GM19351 (cell line): ENCODE results near the gene NUDT14.

Experiments used
- ATAC-seq: cut with Tn5 transposase; IDR thresholded peaks from one replicate; pipeline ENCODE4 v1.9.1; 2021; ENCODE audit warnings: mild to moderate bottlenecking, moderate library complexity; ENCODE audit not compliant: unreplicated experiment

The NUDT14 gene

GRCh38 chr14:105147671-105148603, 33.2 kb downstream of the NUDT14 start:
- no peak for ATAC-seq

GRCh38 chr14:105146976-105147635, 34.0 kb downstream of the NUDT14 start:
- ATAC-seq: no peak

GRCh38 chr14:105146181-105146975, 34.7 kb downstream of the NUDT14 start:
- ATAC-seq: no peak

GRCh38 chr14:105145381-105146180, 35.5 kb downstream of the NUDT14 start:
- no peak for ATAC-seq

GRCh38 chr14:105144666-105145380, 36.3 kb downstream of the NUDT14 start:
- ATAC-seq: no peak

GRCh38 chr14:105144026-105144665, 37.0 kb downstream of the NUDT14 start:
- no peak for ATAC-seq

- no peak for ATAC-seq
Observed at GRCh38 chr14:105143451-105144025, 37.6 kb downstream of the NUDT14 start.

- no peak for ATAC-seq
Observed at GRCh38 chr14:105142651-105143450, 38.3 kb downstream of the NUDT14 start.

GRCh38 chr14:105141486-105142281, 39.4 kb downstream of the NUDT14 start:
- ATAC-seq: no peak

- no peak for ATAC-seq
Observed at GRCh38 chr14:105141026-105141425, 40.1 kb downstream of the NUDT14 start.

- no peak for ATAC-seq
Observed at GRCh38 chr14:105140581-105140980, 40.5 kb downstream of the NUDT14 start.

- ATAC-seq: no peak
Observed at GRCh38 chr14:105139831-105140239, 41.3 kb downstream of the NUDT14 start.

GRCh38 chr14:105139212-105139825, 41.8 kb downstream of the NUDT14 start:
- no peak for ATAC-seq

- ATAC-seq: no peak
Observed at GRCh38 chr14:105138551-105139111, 42.5 kb downstream of the NUDT14 start.

- ATAC-seq: no peak
Observed at GRCh38 chr14:105138021-105138541, 43.0 kb downstream of the NUDT14 start.

GRCh38 chr14:105137481-105138020, 43.6 kb downstream of the NUDT14 start:
- ATAC-seq: no peak
